ENCODE measurements around the gene TRIM21. TPM values are rescaled to one million over a fixed set of nuclear protein-coding genes. Genes with fewer than 3 reads are reported as not detected.
"Not testable (repeated sequence)": the region's sequence is repeated elsewhere in the genome, so short reads cannot be mapped to it uniquely, and the experiment has no call there.

TRIM21 gene
- 73.3 and 77.1 TPM in 2 replicates for total RNA-seq

DNA sequence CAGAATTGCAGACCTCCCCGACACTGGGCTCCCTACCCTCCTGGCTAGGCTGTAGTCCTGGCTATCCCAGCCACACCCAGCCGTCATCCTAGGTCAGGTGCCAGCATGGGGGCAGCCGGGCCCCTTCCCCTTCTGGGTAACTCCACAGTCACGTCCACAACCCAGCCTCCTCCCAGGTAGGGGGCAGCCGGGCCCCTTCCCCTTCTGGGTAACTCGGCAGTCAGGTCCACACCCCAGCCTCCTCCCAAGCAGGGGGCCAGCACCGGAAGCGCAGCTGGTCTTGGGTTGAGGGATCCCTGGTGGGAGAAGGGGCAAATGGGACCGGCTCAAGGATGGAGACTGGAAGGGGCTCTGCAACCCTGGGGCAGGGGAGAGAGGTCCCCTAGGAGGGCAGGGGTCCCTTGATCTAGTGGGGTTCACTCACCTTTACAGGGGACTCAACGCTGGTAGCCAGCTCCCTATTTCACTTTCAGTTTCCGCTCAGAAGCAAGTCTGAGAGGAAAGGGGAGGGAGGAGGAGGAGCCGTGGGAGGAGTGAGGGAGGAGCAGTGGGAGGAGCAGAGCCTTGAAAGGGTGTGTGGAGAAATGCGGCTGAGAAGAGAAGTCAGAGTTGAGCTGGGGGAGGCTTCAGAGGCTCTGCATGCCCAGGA is at the start of gene TRIM21:
TRIM21 (minus strand) TSS at position 494 of the 649 bp plus-strand sequence. CDS start 3,293 bp downstream, outside the sequence.
- intact Hi-C loops (cut with micrococcal nuclease), result loop anchor here (1.0 to 10.0 kb wide), 10 partner anchors 100 to 1299 kb away; partner anchors contain the start of genes RRM1, STIM1 and TRIM68

DNA sequence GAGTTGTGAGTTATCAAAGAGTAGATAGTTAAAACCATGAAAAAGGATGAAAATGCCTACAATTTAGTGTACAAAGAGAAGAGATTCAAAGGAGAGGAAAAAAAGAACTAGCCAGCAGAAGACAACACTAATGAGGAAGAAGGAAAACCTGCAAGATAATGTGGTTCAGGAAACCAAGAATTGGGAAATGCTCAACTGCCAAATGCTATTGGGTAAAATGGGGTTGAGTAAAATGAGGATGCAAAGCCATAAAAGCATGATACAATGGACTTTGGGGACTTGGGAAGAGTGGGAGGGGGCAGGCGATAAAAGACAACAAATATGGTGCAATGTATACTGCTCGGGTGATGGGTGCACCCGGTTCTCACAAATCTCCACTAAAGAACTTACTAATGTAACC is 48.0 kb upstream of the TRIM21 start:
- intact Hi-C loops (cut with micrococcal nuclease), result no loop called here

DNA sequence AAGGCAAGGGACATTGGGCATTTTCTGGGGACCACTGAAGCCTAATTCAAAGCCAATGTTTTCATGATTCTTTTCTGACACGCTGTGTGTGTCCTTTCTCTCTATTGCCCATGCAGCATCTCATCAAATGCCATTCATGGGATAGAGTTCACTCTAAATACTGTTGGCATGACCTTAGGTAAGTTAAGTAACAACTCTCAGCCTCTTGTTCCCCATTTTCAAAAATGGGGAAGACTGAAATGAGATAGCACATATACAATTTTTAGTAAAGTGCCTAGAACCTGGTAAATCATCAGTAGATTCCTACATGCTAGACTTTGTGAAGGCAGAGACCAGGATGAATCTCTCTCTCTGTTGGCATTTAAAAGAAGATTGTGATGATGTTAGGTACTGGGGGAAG is 42.9 kb upstream of the TRIM21 start:
- intact Hi-C loops (cut with micrococcal nuclease), result no loop called here

DNA sequence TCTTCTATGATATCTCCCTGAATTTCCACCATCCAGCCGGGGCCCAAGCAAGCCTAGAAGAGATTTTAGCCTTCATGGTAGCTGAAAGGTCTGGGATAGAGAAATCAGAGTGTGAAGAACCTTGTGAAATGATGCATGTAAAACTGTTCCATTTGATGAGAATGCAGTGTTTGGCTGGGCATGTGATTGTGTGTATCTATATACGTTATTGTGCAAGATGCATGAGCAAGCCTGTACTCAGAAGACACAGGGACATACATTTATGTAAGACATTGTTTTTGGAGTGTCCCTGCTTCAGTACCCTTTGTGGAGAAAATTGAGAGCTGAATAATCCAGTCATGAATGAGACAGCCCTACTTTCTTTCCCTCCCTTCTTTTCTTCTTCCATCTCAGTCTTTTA is 40.4 kb upstream of the TRIM21 start:
- intact Hi-C loops (cut with micrococcal nuclease), result no loop called here

DNA sequence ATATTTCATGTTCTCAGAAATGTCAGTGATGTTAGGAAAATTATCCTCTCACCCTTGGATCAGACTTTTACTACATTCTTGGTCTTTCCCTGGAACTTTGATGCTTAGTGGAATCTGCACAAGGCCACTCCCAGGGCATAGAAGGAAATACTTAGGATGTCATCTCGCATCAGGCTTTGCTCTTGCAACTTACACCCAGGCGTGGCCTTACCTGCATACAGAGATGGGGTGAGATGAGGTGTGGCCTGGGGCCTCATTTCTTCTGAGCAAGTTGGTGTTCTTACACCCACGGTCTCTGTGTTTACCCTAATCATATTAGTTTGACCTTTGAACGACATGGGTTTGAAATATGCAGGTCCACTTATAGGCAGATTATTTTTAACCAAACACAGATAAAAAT is 36.5 kb upstream of the TRIM21 start:
- intact Hi-C loops (cut with micrococcal nuclease), result no loop called here

DNA sequence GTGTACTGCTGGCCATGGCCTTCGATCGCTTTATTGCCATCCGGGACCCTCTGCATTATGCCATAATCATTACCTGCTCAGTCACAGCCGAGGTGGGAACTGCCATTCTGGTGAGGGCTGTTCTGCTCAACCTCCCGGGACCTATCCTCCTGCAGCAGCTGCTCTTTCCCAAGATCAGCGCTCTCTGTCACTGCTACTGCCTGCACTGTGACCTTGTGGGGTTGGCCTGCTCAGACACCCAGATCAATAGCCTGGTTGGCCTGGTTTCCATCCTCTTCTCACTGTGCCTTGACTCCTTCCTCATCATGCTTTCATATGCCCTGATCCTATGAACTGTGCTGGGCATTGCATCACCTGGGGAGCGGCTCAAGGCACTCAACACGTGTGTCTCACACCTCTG is 24.9 kb upstream of the TRIM21 start:
- intact Hi-C loops (cut with micrococcal nuclease), result no loop called here

DNA sequence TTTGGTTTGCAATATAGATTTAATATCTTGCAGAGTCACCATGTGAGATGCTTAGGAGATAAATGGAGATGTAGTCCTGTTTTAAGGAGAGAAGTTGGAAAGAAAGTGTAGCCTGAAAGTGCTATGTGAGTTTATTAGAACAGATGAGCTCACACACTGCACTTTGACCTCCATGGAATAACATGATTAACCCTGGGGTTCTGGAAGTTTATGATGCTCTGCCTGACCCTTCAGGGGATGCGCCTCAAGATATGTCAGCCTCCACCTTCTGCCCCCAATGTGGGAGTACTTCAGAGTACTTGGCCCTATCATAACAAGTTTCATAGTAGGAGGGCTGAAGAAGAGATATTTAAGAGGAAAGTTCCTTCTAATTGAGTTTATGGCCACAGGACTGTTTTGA is 23.3 kb upstream of the TRIM21 start:
- intact Hi-C loops (cut with micrococcal nuclease), result no loop called here

DNA sequence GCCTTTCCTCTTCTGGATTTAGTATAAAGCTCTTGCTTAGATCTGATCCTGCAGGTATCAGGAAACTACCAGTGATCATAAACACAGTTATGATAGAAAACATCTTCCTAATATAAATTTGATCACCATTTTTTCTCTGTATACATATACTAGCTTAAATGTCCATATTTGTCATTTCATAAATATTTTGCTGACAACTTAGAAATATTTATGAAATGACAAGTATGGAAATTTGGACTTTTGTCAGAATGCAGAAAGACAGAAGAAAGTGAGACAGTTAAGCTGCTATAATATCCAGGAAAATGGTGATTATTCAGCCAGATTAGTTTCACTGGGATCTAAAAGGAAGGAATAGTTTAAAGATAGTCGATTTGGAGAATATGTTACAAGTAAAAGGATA is 22.8 kb upstream of the TRIM21 start:
- intact Hi-C loops (cut with micrococcal nuclease), result no loop called here

DNA sequence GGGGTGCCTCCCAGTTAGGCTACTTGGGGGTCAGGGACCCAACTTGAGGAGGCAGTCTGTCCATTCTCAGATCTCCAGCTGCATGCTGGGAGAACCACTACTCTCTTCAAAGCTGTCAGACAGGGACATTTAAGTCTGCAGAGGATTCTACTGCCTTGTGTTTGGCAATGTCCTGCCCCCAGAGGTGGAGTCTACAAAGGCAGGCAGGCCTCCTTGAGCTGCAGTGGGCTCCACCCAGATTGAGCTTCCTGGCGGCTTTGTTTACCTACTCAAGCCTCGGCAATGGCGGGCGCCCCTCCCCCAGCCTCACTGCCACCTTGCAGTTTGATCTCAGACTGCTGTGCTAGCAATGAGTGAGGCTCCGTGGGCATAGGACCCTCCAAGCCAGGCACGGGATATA is 12.7 kb upstream of the TRIM21 start:
- intact Hi-C loops (cut with micrococcal nuclease), result not testable (repeated sequence)

DNA sequence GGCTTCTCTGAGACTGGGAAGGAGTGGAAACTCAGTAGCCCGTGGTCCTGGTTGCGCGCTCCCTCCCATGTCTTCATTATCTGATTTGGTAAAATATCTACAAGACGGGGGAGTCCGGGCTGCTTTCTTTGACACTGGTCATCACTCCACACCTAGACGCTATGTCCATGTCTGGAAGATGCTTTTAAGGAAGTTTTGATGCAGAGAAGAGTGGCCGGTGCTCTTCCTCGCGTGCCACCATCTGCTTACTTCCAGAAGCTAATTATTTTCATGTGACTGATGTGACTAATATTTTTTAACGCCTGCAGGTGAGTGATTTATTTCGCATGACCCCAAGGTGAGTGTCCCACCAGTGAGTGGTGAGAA is 339 bp upstream of the TRIM21 start:
- intact Hi-C loops (cut with micrococcal nuclease), result loop anchor here (1.0 to 10.0 kb wide), 10 partner anchors 99 to 1298 kb away; partner anchors contain the start of genes RRM1, STIM1 and TRIM68

DNA sequence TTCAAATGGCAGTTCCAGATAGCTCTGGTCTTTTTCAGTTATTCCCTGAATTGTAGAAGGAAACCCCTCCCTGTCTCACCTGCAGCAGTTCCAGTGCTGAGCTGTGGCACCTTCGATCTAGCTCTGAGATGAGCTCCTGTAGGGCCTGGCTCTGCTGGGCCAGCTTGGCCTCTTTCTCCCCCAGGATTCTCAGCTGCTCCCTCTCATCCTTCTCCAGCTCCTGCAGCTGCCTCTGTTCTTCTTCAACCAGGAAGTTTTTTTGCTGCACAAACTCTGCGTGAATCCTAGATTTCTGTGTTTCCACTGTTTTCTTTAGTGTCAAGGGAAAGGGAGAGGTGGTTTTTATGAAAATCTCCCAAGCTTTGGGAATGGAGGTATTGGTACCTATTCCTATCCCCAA is 5.3 kb downstream of the TRIM21 start:
- intact Hi-C loops (cut with micrococcal nuclease), result no loop called here

DNA sequence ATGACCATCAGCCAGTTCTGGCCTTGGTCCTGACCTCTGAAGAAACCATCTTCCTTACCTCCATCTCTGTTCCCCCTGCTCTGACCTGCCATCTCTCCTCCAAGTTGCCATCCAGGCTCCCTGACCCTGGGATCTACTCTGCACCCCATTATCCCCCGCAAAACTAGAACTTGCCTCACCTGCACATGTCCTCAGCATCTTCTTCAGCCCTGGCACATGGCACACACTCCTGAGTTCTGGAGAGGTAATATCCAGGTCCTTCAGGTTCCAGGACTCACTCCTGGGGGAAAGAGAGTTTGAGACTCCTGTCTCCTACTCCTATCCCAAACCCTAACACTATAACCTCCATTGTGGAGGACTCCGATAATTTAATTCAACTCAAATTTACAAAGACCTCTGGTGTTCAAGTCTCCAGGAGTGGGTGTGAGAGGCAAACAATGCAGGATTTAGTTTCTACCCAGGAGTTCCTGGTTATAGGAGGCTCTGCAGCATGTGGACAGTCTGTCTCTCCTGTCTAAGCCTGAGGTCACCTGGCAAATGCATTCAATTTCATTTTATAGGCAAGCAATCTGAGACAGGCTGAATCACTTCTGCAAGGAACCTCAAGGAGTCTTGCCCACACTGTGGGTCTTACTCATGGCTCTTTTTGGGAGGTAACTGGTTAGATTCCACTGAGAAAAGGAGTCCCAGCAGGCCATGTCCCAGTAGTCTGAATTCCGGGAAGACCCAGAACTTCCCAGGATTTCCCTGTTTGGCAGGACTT is 7.3 kb downstream of the TRIM21 start:
- intact Hi-C loops (cut with micrococcal nuclease), result no loop called here

DNA sequence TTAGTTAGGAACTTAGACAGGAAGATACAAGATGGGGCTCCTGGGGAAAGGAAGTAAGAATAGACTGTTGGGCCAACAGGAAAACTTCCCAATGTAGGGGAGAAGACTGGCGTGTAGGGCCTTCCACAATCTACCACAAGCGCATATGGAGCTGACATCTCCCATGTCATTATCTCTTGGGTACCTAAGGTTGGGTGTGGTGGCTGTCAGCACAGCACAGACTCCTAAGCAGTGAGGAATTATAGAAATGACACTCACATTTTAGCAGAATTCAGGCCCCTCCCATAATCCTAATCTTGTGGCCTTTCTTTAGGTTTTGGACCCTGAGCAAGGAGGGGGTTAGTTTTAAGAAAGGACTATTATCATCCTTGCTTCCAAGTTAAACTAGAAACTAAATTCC is 11.6 kb downstream of the TRIM21 start:
- intact Hi-C loops (cut with micrococcal nuclease), result no loop called here

DNA sequence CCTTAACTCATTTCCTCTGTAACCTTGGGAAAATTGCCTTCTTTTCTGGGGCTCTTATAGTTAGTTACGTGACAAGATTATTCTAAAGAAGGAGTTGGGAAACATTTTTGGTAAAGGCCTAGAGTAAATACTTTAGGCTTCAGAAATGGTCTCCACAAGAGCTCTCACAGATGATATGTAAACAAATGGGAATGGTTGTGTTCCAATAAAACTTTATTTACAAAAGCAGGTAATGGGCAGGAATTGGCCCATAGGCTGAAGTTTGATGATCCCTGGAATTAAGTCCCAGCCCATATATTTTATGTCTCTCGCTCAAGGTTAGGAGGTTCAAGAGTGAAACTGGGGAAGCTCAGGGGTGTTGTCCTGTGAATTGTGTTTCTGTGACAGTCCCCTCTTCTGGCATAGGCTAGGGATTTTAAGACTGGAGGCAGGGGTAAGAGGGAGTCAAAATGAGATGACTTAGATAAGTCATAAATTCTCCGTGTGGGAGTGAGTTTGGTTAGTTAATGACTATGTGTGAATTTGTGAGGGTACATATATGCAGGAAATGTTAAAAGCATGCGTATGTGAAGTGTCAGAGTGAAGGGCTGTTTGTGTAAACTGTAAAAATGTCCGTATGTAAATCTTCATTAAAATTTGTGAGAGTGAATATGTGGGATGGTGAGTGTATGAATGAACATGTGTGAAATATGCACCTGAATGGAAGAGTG is 17.9 kb downstream of the TRIM21 start:
- intact Hi-C loops (cut with micrococcal nuclease), result no loop called here

DNA sequence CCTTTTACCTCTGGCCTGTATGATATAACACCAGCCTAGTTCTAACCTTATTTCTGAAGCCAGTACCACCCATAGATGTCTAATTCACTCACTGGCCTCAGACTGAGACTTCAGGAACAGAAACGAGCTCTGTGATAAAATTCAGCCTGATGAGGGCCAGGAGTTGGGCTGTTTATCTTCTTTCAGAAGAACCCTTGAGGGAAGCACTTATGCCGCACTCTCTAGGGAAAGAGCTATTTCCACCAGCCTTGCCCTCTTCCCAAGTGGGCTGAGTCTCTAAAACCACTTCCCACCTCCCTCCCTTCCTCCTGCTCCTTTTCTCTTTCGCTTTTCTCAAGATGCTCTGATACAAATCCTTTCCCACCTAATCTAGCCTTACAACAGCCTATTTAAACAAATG is 23.3 kb downstream of the TRIM21 start:
- intact Hi-C loops (cut with micrococcal nuclease), result no loop called here

DNA sequence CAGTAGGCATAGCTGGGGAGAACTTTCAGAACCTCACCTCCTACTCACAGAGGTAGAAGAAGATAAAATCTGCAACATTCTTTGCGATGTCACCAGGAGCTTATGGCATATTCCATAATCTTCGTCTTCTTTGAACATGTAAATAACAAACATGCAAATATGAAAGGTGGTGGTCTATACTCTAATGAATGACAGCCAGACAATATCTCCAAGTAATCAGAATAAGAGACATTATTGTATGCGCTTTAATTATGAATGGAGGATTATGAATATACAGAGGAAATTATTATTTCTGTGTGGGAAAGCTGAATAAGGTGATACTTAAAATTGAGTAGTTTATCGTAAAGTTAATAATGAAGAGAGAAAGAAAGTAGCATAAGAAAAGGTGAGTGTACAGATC is 25.2 kb downstream of the TRIM21 start, which contains the start of gene OR52B4:
OR52B4 (minus strand) TSS at position 101 of the 400 bp plus-strand sequence; CDS start at position 10, 91 bp downstream.
- intact Hi-C loops (cut with micrococcal nuclease), result no loop called here

DNA sequence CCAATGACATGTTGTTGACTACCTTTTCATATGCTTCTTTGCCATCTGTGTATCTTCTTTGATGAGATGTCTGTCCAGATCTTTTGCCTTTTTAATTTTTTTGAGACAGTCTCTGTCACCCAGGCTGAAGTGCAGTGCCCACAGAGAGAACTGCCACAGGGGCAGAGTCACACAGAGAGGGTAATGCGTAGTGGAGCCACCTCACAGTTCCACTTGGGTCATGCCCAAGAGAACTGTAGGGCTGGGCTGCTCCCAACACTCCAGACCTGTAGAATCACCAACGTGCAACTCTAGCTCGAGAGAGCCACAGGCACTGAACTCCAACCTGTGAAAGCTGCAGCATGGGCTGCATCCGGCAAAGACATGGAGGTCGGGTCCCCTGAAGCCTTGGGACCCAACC is 45.4 kb downstream of the TRIM21 start:
- intact Hi-C loops (cut with micrococcal nuclease), result not testable (repeated sequence)

DNA sequence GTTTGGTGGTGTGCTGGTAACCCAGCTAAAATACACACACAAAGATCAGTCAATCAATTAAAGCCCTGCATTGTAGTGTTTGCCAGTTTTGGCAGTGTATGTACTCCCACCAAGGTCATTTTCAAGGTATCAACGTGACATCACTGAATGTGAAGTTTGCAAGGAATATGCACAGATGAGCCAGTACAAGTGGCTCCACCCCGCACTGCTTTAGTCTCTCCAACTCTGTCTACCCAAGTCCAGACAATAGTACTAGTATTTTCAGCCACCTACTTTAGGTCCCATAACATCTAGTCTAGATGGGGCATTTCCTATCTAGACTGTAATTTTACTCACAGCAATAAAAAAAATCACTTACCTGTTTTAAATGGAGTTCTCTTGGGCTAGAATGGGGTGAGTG is 48.1 kb downstream of the TRIM21 start:
- intact Hi-C loops (cut with micrococcal nuclease), result not testable (repeated sequence)
